Measurements from ENCODE around the gene PCID2. TPM values are rescaled to one million over a fixed set of nuclear protein-coding genes. Genes with fewer than 3 reads are reported as not detected.

PCID2 gene
- total and polyA plus RNA-seq, 2 donors (not counting 1 experiment from before 2014, with no cell fraction given): 52.2 to 61.1 TPM

- no peak overlapping the region for H3K4me3 Mint-ChIP-seq
- Histone ChIP-seq H3K4me1 (ENCODE audit: control insufficient read depth in 2 of 2, insufficient read depth in 2 of 2, low read length in 2 of 2) (peaks cover 0 to 5% of the 10 kb centered on the region in 2 donors), H3K27ac (ENCODE audit: low read length in 2 of 2) (no peak overlapping the region), H3K36me3 (replicated peaks in 1 of 2; ENCODE audit: control extremely low read depth in 1 of 2, control insufficient read depth in 1 of 2, extremely low read depth in 1 of 2, insufficient read depth in 2 of 2, low read length in 1 of 2) (peaks cover 0 to 7% of the 10 kb centered on the region in 2 experiments), H2AFZ (ENCODE audit: insufficient read depth, low read depth, low read length, poor library complexity, severe bottlenecking) (no peak overlapping the region), H3K79me2 (ENCODE audit: control insufficient read depth, insufficient read depth, low read length) (no peaks in the 10 kb centered on the region), H3K4me3 (ENCODE audit: control extremely low read depth in 1 of 5, extremely low read depth in 1 of 5, insufficient read depth in 1 of 5, low read depth in 2 of 5, low read length in 4 of 5) (no peak overlapping the region), H3K9me3 (ENCODE audit: control extremely low read depth in 1 of 3, control insufficient read depth in 2 of 3, insufficient read depth in 1 of 3, low read length in 2 of 3) (peaks cover 0 to 3% (median 0%) of the 10 kb centered on the region in 3 donors), H4K20me1 (ENCODE audit: control insufficient read depth, insufficient read depth, low read length, poor library complexity, severe bottlenecking) (no peaks in the 10 kb centered on the region), H3K9ac (ENCODE audit: low read length) (no peak overlapping the region), H3K27me3 (replicated peaks in 1 of 4; ENCODE audit: control extremely low read depth in 1 of 4, control insufficient read depth in 3 of 4, insufficient read depth in 4 of 4, low read length in 3 of 4) (no peaks in the 10 kb centered on the region), H3K4me2 (replicated peaks; ENCODE audit: low read depth, low read length, poor library complexity, severe bottlenecking) (no peak overlapping the region)
- H3K27ac Mint-ChIP-seq: no peak overlapping the region
- ChIA-PET POLR2A (no interaction called here), CTCF (no interaction called here)
- DNase-seq (no peak), ATAC-seq (ENCODE audit: low read depth) (no peak)
- H3K9me3 Mint-ChIP-seq (ENCODE audit: insufficient read depth): no peaks in the 10 kb centered on the region
- no peaks in the 10 kb centered on the region for H3K27me3 Mint-ChIP-seq
- 100% methylated on average over 4 of the region's 7 CpGs for WGBS (ENCODE audit: insufficient coverage)
- H3K4me1 Mint-ChIP-seq: peaks cover 10% of the 10 kb centered on the region
- intact Hi-C loops (cut with micrococcal nuclease): no loop called here
- TF ChIP-seq CTCF (IDR thresholded peaks at IDR 0.05) (no peak), EZH2 (IDR thresholded peaks at IDR 0.05; ENCODE audit: borderline replicate concordance, insufficient read depth, low read depth, low read length, poor library complexity, severe bottlenecking) (no peak)
These were observed 40.3 kb downstream of the PCID2 start for GRCh38 chr13:113168211-113168610.

GRCh38 chr13:113167575-113167974, 40.9 kb downstream of the PCID2 start:
- peaks cover 0 to 7% of the 10 kb centered on the region in 2 experiments for H3K36me3 ChIP-seq (replicated peaks in 1 of 2; ENCODE audit: control extremely low read depth in 1 of 2, control insufficient read depth in 1 of 2, extremely low read depth in 1 of 2, insufficient read depth in 2 of 2, low read length in 1 of 2)
- no peaks in the 10 kb centered on the region for H4K20me1 ChIP-seq (ENCODE audit: control insufficient read depth, insufficient read depth, low read length, poor library complexity, severe bottlenecking)
- no peak overlapping the region for H3K4me3 Mint-ChIP-seq
- peaks cover 0 to 5% (median 0%) of the 10 kb centered on the region in 4 experiments for H3K27me3 ChIP-seq (replicated peaks in 1 of 4; ENCODE audit: control extremely low read depth in 1 of 4, control insufficient read depth in 3 of 4, insufficient read depth in 4 of 4, low read length in 3 of 4)
- peaks cover 0 to 5% of the 10 kb centered on the region in 2 donors for H3K4me1 ChIP-seq (ENCODE audit: control insufficient read depth in 2 of 2, insufficient read depth in 2 of 2, low read length in 2 of 2)
- no peaks in the 10 kb centered on the region for H3K79me2 ChIP-seq (ENCODE audit: control insufficient read depth, insufficient read depth, low read length)
- H3K9ac ChIP-seq (ENCODE audit: low read length): no peak overlapping the region
- no peak for TF ChIP-seq EZH2 (IDR thresholded peaks at IDR 0.05; ENCODE audit: borderline replicate concordance, insufficient read depth, low read depth, low read length, poor library complexity, severe bottlenecking)
- TF ChIP-seq CTCF (IDR thresholded peaks at IDR 0.05): no peak
- H3K4me2 ChIP-seq (replicated peaks; ENCODE audit: low read depth, low read length, poor library complexity, severe bottlenecking): no peak overlapping the region
- H2AFZ ChIP-seq (ENCODE audit: insufficient read depth, low read depth, low read length, poor library complexity, severe bottlenecking): no peak overlapping the region
- ATAC-seq (ENCODE audit: low read depth) (no peak), DNase-seq (no peak)
- H3K27ac ChIP-seq (ENCODE audit: low read length in 2 of 2): no peak overlapping the region
- intact Hi-C loops (cut with micrococcal nuclease): no loop called here
- WGBS (ENCODE audit: insufficient coverage): no CpG with 5 or more reads among the region's 3 CpGs
- H3K9me3 ChIP-seq (ENCODE audit: control extremely low read depth in 1 of 3, control insufficient read depth in 2 of 3, insufficient read depth in 1 of 3, low read length in 2 of 3): peaks cover 0 to 3% (median 0%) of the 10 kb centered on the region in 3 donors
- ChIA-PET POLR2A (no interaction called here), CTCF (no interaction called here)
- H3K27ac Mint-ChIP-seq: no peak overlapping the region
- no peaks in the 10 kb centered on the region for H3K27me3 Mint-ChIP-seq
- no peaks in the 10 kb centered on the region for H3K9me3 Mint-ChIP-seq (ENCODE audit: insufficient read depth)
- peaks cover 9% of the 10 kb centered on the region for H3K4me1 Mint-ChIP-seq
- H3K4me3 ChIP-seq (ENCODE audit: control extremely low read depth in 1 of 5, extremely low read depth in 1 of 5, insufficient read depth in 1 of 5, low read depth in 2 of 5, low read length in 4 of 5): no peak overlapping the region
